Body of pancreas (tissue), 4 donors: ENCODE measurements around the gene ELK1.

Experiments used
- CTCF ChIP-seq, 7 experiments: fragments of 450-650 bp in 4 of 7; fragments of 200-600 bp in 3 of 7; sonication (generic) in 3 of 7; IDR thresholded peaks; one replicate each; pipeline ENCODE4 v1.5.1; 2016 to 2019; ENCODE audit warnings: antibody characterized with exemption in 7 of 7
- POLR2A ChIP-seq, 3 donors: fragments of 450-650 bp; IDR thresholded peaks; one replicate each; pipeline ENCODE4 v1.6.1; 2016; ENCODE audit warnings: antibody characterized with exemption in 3 of 3, mild to moderate bottlenecking in 2 of 3

GRCh38 chrX:47619486-47620302 lies 30.7 kb downstream of the ELK1 start, which contains the start of gene SYN1:
- no peak for TF ChIP-seq POLR2A (IDR thresholded peaks at IDR 0.05)
- TF ChIP-seq CTCF (IDR thresholded peaks at IDR 0.05) = peak in 3 of 7 experiments; percentile 22 to 62 (median 47)
